Measurements from ENCODE around the gene TMEM131. TPM values are rescaled to one million over a fixed set of nuclear protein-coding genes. Genes with fewer than 3 reads are reported as not detected.
A peak's percentile ranks its signal among the peaks of the same experiment; 100 is the strongest.

TMEM131 gene
- total and polyA plus RNA-seq, 10 of the 15 experiments (the other 5 are each of a cell fraction or from before 2014, with no cell fraction given): 6.0 to 48.2 (median 23.2) TPM

- no peak for TF ChIP-seq POLR2AphosphoS5 (IDR thresholded peaks at IDR 0.05; ENCODE audit: low read length)
- TF ChIP-seq SUPT20H (IDR thresholded peaks at IDR 0.05; ENCODE audit: borderline replicate concordance, control insufficient read depth, low read depth, low read length): no peak
- peak; percentile 64 for TF ChIP-seq ZNF384 (IDR thresholded peaks at IDR 0.05; ENCODE audit: borderline replicate concordance, low read depth, low read length)
- no peak for TF ChIP-seq SMARCA5 (IDR thresholded peaks at IDR 0.05)
- no peak for TF ChIP-seq BMI1 (IDR thresholded peaks at IDR 0.05; ENCODE audit: borderline replicate concordance)
- TF ChIP-seq MTA2 (IDR thresholded peaks at IDR 0.05; ENCODE audit: low read depth): peak; percentile 61
- no peak for TF ChIP-seq USF2 (IDR thresholded peaks at IDR 0.05; ENCODE audit: borderline replicate concordance, low read depth, low read length)
- no peak for TF ChIP-seq CBX3 (IDR thresholded peaks at IDR 0.05; ENCODE audit: borderline replicate concordance, low read depth)
- TF ChIP-seq ZNF217 (IDR thresholded peaks at IDR 0.05): peak; percentile 63; the same call in 1 of the 2 replicates
- TF ChIP-seq ZNF24 (IDR thresholded peaks at IDR 0.05): no peak
- TF ChIP-seq EZH2 (IDR thresholded peaks at IDR 0.05; ENCODE audit: borderline replicate concordance, control insufficient read depth, low read depth, low read length): no peak
- TF ChIP-seq FOXK2 (IDR thresholded peaks at IDR 0.05): no peak
- TF ChIP-seq IRF3 (IDR thresholded peaks at IDR 0.05): no peak
- TF ChIP-seq CHD2 (IDR thresholded peaks at IDR 0.05; ENCODE audit: borderline replicate concordance, low read depth, low read length): no peak
- TF ChIP-seq EP300 (IDR thresholded peaks at IDR 0.05; ENCODE audit: borderline replicate concordance in 1 of 2, control insufficient read depth in 1 of 2, low read depth in 2 of 2, low read length in 2 of 2): peak; percentile 37 to 57; a peak in 3 of 4 replicates
- peak; percentile 86 for TF ChIP-seq RUNX3 (IDR thresholded peaks at IDR 0.05; ENCODE audit: low read length)
- TF ChIP-seq RAD21 (IDR thresholded peaks at IDR 0.05; ENCODE audit: insufficient read depth, low read depth, low read length): no peak
- 0 out of 2 replicates have a peak, but pooled peaks have one; percentile 9 for TF ChIP-seq PAX5 (IDR thresholded peaks at IDR 0.05; ENCODE audit: borderline replicate concordance, low read depth, low read length)
- TF ChIP-seq MEF2B (IDR thresholded peaks at IDR 0.05; ENCODE audit: partially characterized antibody, poor library complexity, severe bottlenecking): peak; percentile 91
- peak in 1 of 2 experiments; percentile 47; a peak in 1 of 4 replicates for TF ChIP-seq BHLHE40 (IDR thresholded peaks at IDR 0.05; ENCODE audit: borderline replicate concordance in 1 of 2, low read depth in 2 of 2, low read length in 1 of 2)
- no peak for TF ChIP-seq HDAC2 (IDR thresholded peaks at IDR 0.05)
- TF ChIP-seq USF1 (IDR thresholded peaks at IDR 0.05; ENCODE audit: borderline replicate concordance, extremely low read length, insufficient read depth, low read depth, low read length): no peak
- TF ChIP-seq PML (IDR thresholded peaks at IDR 0.05; ENCODE audit: low read length): 0 out of 2 replicates have a peak, but pooled peaks have one; percentile 11
- TF ChIP-seq PAX8 (IDR thresholded peaks at IDR 0.05): no peak
- TF ChIP-seq LARP7 (IDR thresholded peaks at IDR 0.05): no peak
- TF ChIP-seq SUZ12 (IDR thresholded peaks at IDR 0.05; ENCODE audit: unreplicated experiment): no peak
- no peak for TF ChIP-seq GATAD2B (conservative IDR thresholded peaks at IDR 0.05; ENCODE audit: low read depth)
- 0 out of 2 replicates have a peak, but pooled peaks have one; percentile 55 for TF ChIP-seq TBL1XR1 (IDR thresholded peaks at IDR 0.05; ENCODE audit: low read depth, low read length)
- no peak for TF ChIP-seq TCF12 (IDR thresholded peaks at IDR 0.05; ENCODE audit: low read depth, low read length)
- TF ChIP-seq POU2F2 (IDR thresholded peaks at IDR 0.05; ENCODE audit: borderline replicate concordance, low read depth, low read length): peak; percentile 33; the same call in 1 of the 3 replicates
These were observed 62.6 kb downstream of the TMEM131 start (continued) for GRCh38 chr2:97932975-97933662.

Data from GM12878 (cell line).